SK-N-SH (cell line): ENCODE data around the gene PTPN20. TPM values are rescaled to one million over a fixed set of nuclear protein-coding genes. Genes with fewer than 3 reads are reported as not detected.

Experiments
- CTCF ChIA-PET: fragments of 300-600, 350-600 bp; formaldehyde crosslinking; extraction: SDS; loops from one replicate; lab custom pipeline; 2021; lab: Yijun Ruan, JAX
- POLR2A ChIA-PET: fragments of 350-600 bp; sonication (Branson Sonifier 250); formaldehyde crosslinking; extraction: SDS; loops from one replicate; lab custom pipeline; 2020; ENCODE audit warnings: antibody characterized with exemption, inconsistent platforms; lab: Yijun Ruan, JAX
- DNase-seq: peaks from one replicate; pipeline ENCODE4 v3.0.0; 2012
- H2AFZ ChIP-seq: fragments of 200-600 bp; sonication (generic); 2 replicates; pipeline ENCODE4 v1.8.1; 2016; ENCODE audit warnings: antibody characterized with exemption, mild to moderate bottlenecking, low read depth
- H3F3A ChIP-seq: fragments of 200-600 bp; sonication (generic); replicated peaks from 2 replicates; pipeline ENCODE3; 2016; ENCODE audit warnings: antibody characterized with exemption, mild to moderate bottlenecking; ENCODE audit not compliant: insufficient read depth
- H3K27ac ChIP-seq, 2 experiments: fragments of 200-500 bp in 1 of 2; fragments of 200-600 bp in 1 of 2; sonication (Bioruptor generic) in 1 of 2; sonication (generic), shearing (Covaris generic) in 1 of 2; 2 replicates each; pipeline versions ENCODE4 v1.5.1 to v1.6.1; 2014 to 2016; ENCODE audit warnings: low read depth in 2 of 2, inconsistent platforms in 1 of 2, low read length in 1 of 2, mild to moderate bottlenecking in 1 of 2, mixed read lengths in 1 of 2
- H3K27me3 ChIP-seq: fragments of 200-600 bp; sonication (generic), shearing (Covaris generic); 2 replicates; pipeline ENCODE4 v1.6.1; 2016; ENCODE audit warnings: mixed run types; ENCODE audit not compliant: insufficient read depth
- H3K36me3 ChIP-seq, 2 experiments: fragments of 200-500 bp in 1 of 2; fragments of 200-600 bp in 1 of 2; sonication (Bioruptor generic) in 1 of 2; sonication (generic) in 1 of 2; replicated peaks in 1 of 2; 2 replicates each; pipeline versions ENCODE3 to v1.5.1; 2014 to 2016; ENCODE audit warnings: low read length in 1 of 2, mild to moderate bottlenecking in 1 of 2; ENCODE audit not compliant: insufficient read depth in 2 of 2, control insufficient read depth in 1 of 2
- H3K4me1 ChIP-seq, 2 experiments: fragments of 200-500 bp in 1 of 2; fragments of 200-600 bp in 1 of 2; sonication (Bioruptor generic) in 1 of 2; sonication (generic), shearing (Covaris generic) in 1 of 2; 2 replicates each; pipeline versions ENCODE4 v1.5.1 to v1.6.1; 2014 to 2016; ENCODE audit warnings: low read depth in 1 of 2, low read length in 1 of 2, mixed run types in 1 of 2; ENCODE audit not compliant: insufficient read depth in 2 of 2, control insufficient read depth in 1 of 2
- H3K4me2 ChIP-seq: fragments of 200-600 bp; sonication (generic), shearing (Covaris generic); 2 replicates; pipeline ENCODE4 v1.6.1; 2017; ENCODE audit warnings: mixed run types
- H3K4me3 ChIP-seq, 2 experiments: fragments of 200-500 bp in 1 of 2; fragments of 200-600 bp in 1 of 2; sonication (Bioruptor generic) in 1 of 2; sonication (generic), shearing (Covaris generic) in 1 of 2; 2 replicates each; pipeline versions ENCODE4 v1.5.1 to v1.8.1; 2014 to 2016; ENCODE audit warnings: low read depth in 2 of 2, inconsistent platforms in 1 of 2, low read length in 1 of 2, mild to moderate bottlenecking in 1 of 2, mixed read lengths in 1 of 2, moderate library complexity in 1 of 2
- H3K79me2 ChIP-seq: fragments of 200-600 bp; sonication (generic); 2 replicates; pipeline ENCODE4 v1.8.1; 2017; ENCODE audit warnings: mild to moderate bottlenecking; ENCODE audit not compliant: insufficient read depth
- H3K9ac ChIP-seq: fragments of 200-600 bp; sonication (generic); 2 replicates; pipeline ENCODE4 v1.6.1; 2017; ENCODE audit warnings: mixed run types
- H3K9me2 ChIP-seq: fragments of 200-600 bp; sonication (generic); 2 replicates; pipeline ENCODE4 v1.6.1; 2017; ENCODE audit warnings: mixed run types
- H3K9me3 ChIP-seq: fragments of 200-600 bp; sonication (generic); 2 replicates; pipeline ENCODE4 v1.6.1; 2017; ENCODE audit warnings: mixed run types, mild to moderate bottlenecking, moderate library complexity
- H4K20me1 ChIP-seq: fragments of 200-600 bp; sonication (generic); 2 replicates; pipeline ENCODE4 v1.6.1; 2017; ENCODE audit warnings: mild to moderate bottlenecking, mixed run types; ENCODE audit not compliant: insufficient read depth
- CHD2 ChIP-seq: fragments of 150-350 bp; IDR thresholded peaks from 2 replicates; pipeline ENCODE4 v1.6.1; 2018; ENCODE audit warnings: low read length; ENCODE audit not compliant: partially characterized antibody
- EP300 ChIP-seq, 2 experiments: IDR thresholded peaks; 2 replicates each; pipeline versions ENCODE4 v1.4.0 to v1.6.1; 2012; ENCODE audit warnings: borderline replicate concordance in 1 of 2, low read depth in 1 of 2, low read length in 1 of 2
- EZH2phosphoT487 ChIP-seq: fragments of 200-600 bp; sonication (generic); IDR thresholded peaks from 2 replicates; pipeline ENCODE4 v1.6.1; 2017; ENCODE audit warnings: low read depth, mixed run types, mild to moderate bottlenecking, antibody characterized with exemption, moderate library complexity, borderline replicate concordance
- FOSL2 ChIP-seq: IDR thresholded peaks from 2 replicates; pipeline ENCODE4 v1.4.0; 2012; ENCODE audit warnings: low read depth, mild to moderate bottlenecking, moderate library complexity, borderline replicate concordance
- FOXJ3 ChIP-seq: sonication (generic); formaldehyde crosslinking; IDR thresholded peaks from 2 replicates; pipeline ENCODE4 v1.5.1; 2020; ENCODE audit warnings: mild to moderate bottlenecking, missing genetic modification reagents
- GABPA ChIP-seq: IDR thresholded peaks from 2 replicates; pipeline ENCODE4 v1.4.0; 2012; ENCODE audit warnings: low read depth, mild to moderate bottlenecking
- MEF2A ChIP-seq: IDR thresholded peaks from 2 replicates; pipeline ENCODE4 v1.4.0; 2012; ENCODE audit warnings: low read depth, borderline replicate concordance
- MXI1 ChIP-seq: IDR thresholded peaks from 2 replicates; pipeline ENCODE4 v1.6.1; 2012; ENCODE audit warnings: mild to moderate bottlenecking, low read depth, low read length, improper control_type of control experiment
- NFIC ChIP-seq: IDR thresholded peaks from 2 replicates; pipeline ENCODE4 v1.4.0; 2012; ENCODE audit warnings: borderline replicate concordance
- POLR2AphosphoS5 ChIP-seq: IDR thresholded peaks from 2 replicates; pipeline ENCODE4 v1.6.1; 2012; ENCODE audit warnings: low read depth, low read length
- RAD21 ChIP-seq: IDR thresholded peaks from 2 replicates; pipeline ENCODE4 v1.6.1; 2012; ENCODE audit warnings: mild to moderate bottlenecking, low read length
- REST ChIP-seq: IDR thresholded peaks from 2 replicates; pipeline ENCODE4 v1.6.1; 2012; ENCODE audit warnings: mild to moderate bottlenecking, low read depth, low read length, moderate library complexity
- RFX5 ChIP-seq: IDR thresholded peaks from 2 replicates; pipeline ENCODE4 v1.6.1; 2012; ENCODE audit warnings: mild to moderate bottlenecking, improper control_type of control experiment, low read length
- RXRA ChIP-seq: IDR thresholded peaks from 2 replicates; pipeline ENCODE4 v1.4.0; 2012; ENCODE audit warnings: low read depth, mild to moderate bottlenecking, borderline replicate concordance
- SMC3 ChIP-seq: IDR thresholded peaks from 2 replicates; pipeline ENCODE4 v1.6.1; 2012; ENCODE audit warnings: low read depth, low read length, improper control_type of control experiment
- TCF12 ChIP-seq: IDR thresholded peaks from 2 replicates; pipeline ENCODE4 v1.4.0; 2012
- USF2 ChIP-seq: fragments of 150-350 bp; IDR thresholded peaks from 2 replicates; pipeline ENCODE4 v1.6.1; 2017; ENCODE audit warnings: antibody characterized with exemption, low read length, low read depth, borderline replicate concordance
- YY1 ChIP-seq: IDR thresholded peaks from 2 replicates; pipeline ENCODE4 v1.4.0; 2012; ENCODE audit warnings: low read depth, mild to moderate bottlenecking
- WGBS: methylation state at CpG from one replicate; pipeline ENCODE4 v1.1.6; 2017; ENCODE audit warnings: low lambda C conversion rate; 5-methylcytosine and 5-hydroxymethylcytosine counted together
- polyA plus RNA-seq, 3 experiments: library from polyadenylated mRNA; depleted of rRNA; stranded (reverse); fragments of >200 nt; gene quantifications; 2 replicates each; pipeline ENCODE4 v1.2.3, GENCODE V29; 2012

Gene PTPN20
- polyA plus RNA-seq, 1 of the 3 experiments (the other 2 are of a cell fraction), result 0.36 TPM

- Histone ChIP-seq H3K9me2 (no peaks in the 10 kb centered on the region), H3K4me2 (no peak overlapping the region), H3K79me2 (no peaks in the 10 kb centered on the region), H3K9me3 (no peaks in the 10 kb centered on the region), H2AFZ (no peak overlapping the region), H3K9ac (no peak overlapping the region), H3K27me3 (no peaks in the 10 kb centered on the region; the same call in 1 of the 2 replicates), H3F3A (no peaks in the 10 kb centered on the region), H4K20me1 (no peaks in the 10 kb centered on the region), H3K36me3 (no peaks in the 10 kb centered on the region), H3K4me3 (no peak overlapping the region), H3K4me1 (peaks cover 0 to 38% of the 10 kb centered on the region in 2 experiments; a peak in 1 of 4 replicates), H3K27ac (no peak overlapping the region; a peak in 1 of 4 replicates)
- no peak for DNase-seq
- 55% methylated on average over 11 of the region's 16 CpGs for WGBS
- CTCF ChIA-PET, result interaction anchor here (1.0 to 1.8 kb wide), 2 partner anchors 9 to 26 kb away, joined by 3 to 7 read pairs; no protein-coding TSS in a partner anchor
- POLR2A ChIA-PET, result no interaction called here
- TF ChIP-seq RAD21, result no peak
- no peak for TF ChIP-seq FOXJ3 (CRISPR knock-in tag)
- TF ChIP-seq SMC3, result no peak
- no peak for TF ChIP-seq USF2
- TF ChIP-seq RFX5, result no peak
- no peak for TF ChIP-seq CHD2
- no peak for TF ChIP-seq RXRA
- no peak for TF ChIP-seq GABPA
- no peak for TF ChIP-seq MXI1
- no peak for TF ChIP-seq NFIC
- no peak for TF ChIP-seq YY1
- no peak for TF ChIP-seq MEF2A
- TF ChIP-seq REST, result no peak
- no peak for TF ChIP-seq EP300 (IDR thresholded peaks at IDR 0.05; ENCODE audit: borderline replicate concordance in 1 of 2, low read depth in 1 of 2, low read length in 1 of 2)
- TF ChIP-seq POLR2AphosphoS5, result no peak
- no peak for TF ChIP-seq FOSL2
- TF ChIP-seq TCF12, result no peak
- TF ChIP-seq EZH2phosphoT487, result no peak
These were observed 139.6 kb downstream of the PTPN20 start for GRCh38 chr10:47050618-47051455.
